Nephron progenitor cell (in vitro differentiated cells): ENCODE results near the gene IGIP.

Experiments
- DNase-seq: peaks from one replicate; pipeline ENCODE4 v3.0.0; 2021
- H3K27ac Mint-ChIP-seq: 2 replicates; pipeline ENCODE4 v1.8.0; 2021; ENCODE audit warnings: mild to moderate bottlenecking, moderate library complexity, mixed read lengths
- H3K27me3 Mint-ChIP-seq: 2 replicates; pipeline ENCODE4 v1.8.0; 2021; ENCODE audit warnings: mild to moderate bottlenecking, low read depth, mixed read lengths; ENCODE audit not compliant: poor library complexity
- H3K36me3 Mint-ChIP-seq: 2 replicates; pipeline ENCODE4 v1.8.0; 2021; ENCODE audit warnings: low read depth, mixed read lengths
- H3K4me1 Mint-ChIP-seq: 2 replicates; pipeline ENCODE4 v1.8.0; 2021; ENCODE audit warnings: mixed read lengths
- H3K4me3 Mint-ChIP-seq: 2 replicates; pipeline ENCODE4 v1.8.0; 2021; ENCODE audit warnings: mild to moderate bottlenecking, moderate library complexity, mixed read lengths
- H3K9me3 Mint-ChIP-seq: 2 replicates; pipeline ENCODE4 v1.8.0; 2021; ENCODE audit warnings: mild to moderate bottlenecking, moderate library complexity, mixed read lengths
- CTCF ChIP-seq: fragments of 200-600 bp; sonication (generic); IDR thresholded peaks from 2 replicates; pipeline ENCODE4 v1.5.0; 2021; ENCODE audit warnings: antibody characterized with exemption

Gene IGIP

GRCh38 chr5:140104100-140104499 lies 21.6 kb upstream of the IGIP start:
- H3K4me1 Mint-ChIP-seq: peaks cover 23% of the 10 kb centered on the region
- H3K36me3 Mint-ChIP-seq: no peaks in the 10 kb centered on the region
- H3K27ac Mint-ChIP-seq: no peak overlapping the region
- TF ChIP-seq CTCF: no peak
- H3K4me3 Mint-ChIP-seq: no peak overlapping the region
- DNase-seq: no peak
- no peaks in the 10 kb centered on the region for H3K9me3 Mint-ChIP-seq
- peaks cover 97% of the 10 kb centered on the region for H3K27me3 Mint-ChIP-seq

GRCh38 chr5:140106101-140106500 lies 19.6 kb upstream of the IGIP start:
- H3K4me3 Mint-ChIP-seq: peak overlapping the region; percentile 83
- peaks cover 26% of the 10 kb centered on the region for H3K4me1 Mint-ChIP-seq
- no peak for TF ChIP-seq CTCF
- peaks cover 98% of the 10 kb centered on the region for H3K27me3 Mint-ChIP-seq
- no peaks in the 10 kb centered on the region for H3K9me3 Mint-ChIP-seq
- H3K27ac Mint-ChIP-seq: no peak overlapping the region
- DNase-seq: no peak
- no peaks in the 10 kb centered on the region for H3K36me3 Mint-ChIP-seq

GRCh38 chr5:140106805-140107311 lies 18.9 kb upstream of the IGIP start:
- Mint-ChIP-seq H3K4me1 (peaks cover 26% of the 10 kb centered on the region), H3K27ac (peak overlapping the region; percentile 20), H3K27me3 (peaks cover 98% of the 10 kb centered on the region), H3K36me3 (no peaks in the 10 kb centered on the region), H3K9me3 (no peaks in the 10 kb centered on the region), H3K4me3 (peak overlapping the region; percentile 83)
- DNase-seq: no peak
- no peak for TF ChIP-seq CTCF

GRCh38 chr5:140107312-140108092 lies 18.2 kb upstream of the IGIP start:
- DNase-seq: peak; percentile 86
- Mint-ChIP-seq H3K27ac (peak overlapping the region; percentile 20), H3K9me3 (no peaks in the 10 kb centered on the region), H3K27me3 (peaks cover 98% of the 10 kb centered on the region), H3K4me3 (peak overlapping the region; percentile 83), H3K36me3 (no peaks in the 10 kb centered on the region), H3K4me1 (peaks cover 26% of the 10 kb centered on the region)
- no peak for TF ChIP-seq CTCF

GRCh38 chr5:140108093-140109017 lies 17.4 kb upstream of the IGIP start:
- Mint-ChIP-seq H3K27ac (peak overlapping the region; percentile 60), H3K4me1 (peaks cover 26% of the 10 kb centered on the region), H3K4me3 (peak overlapping the region; percentile 83), H3K27me3 (peaks cover 100% of the 10 kb centered on the region), H3K36me3 (no peaks in the 10 kb centered on the region), H3K9me3 (no peaks in the 10 kb centered on the region)
- DNase-seq: peak; percentile 31
- no peak for TF ChIP-seq CTCF
